SK-N-SH (cell line): ENCODE measurements around the gene RPAIN. TPM values are rescaled to one million over a fixed set of nuclear protein-coding genes. Genes with fewer than 3 reads are reported as not detected.

Source experiments
- CTCF ChIA-PET: fragments of 300-600, 350-600 bp; formaldehyde crosslinking; extraction: SDS; loops from one replicate; lab custom pipeline; 2021; lab: Yijun Ruan, JAX
- POLR2A ChIA-PET: fragments of 350-600 bp; sonication (Branson Sonifier 250); formaldehyde crosslinking; extraction: SDS; loops from one replicate; lab custom pipeline; 2020; ENCODE audit warnings: antibody characterized with exemption, inconsistent platforms; lab: Yijun Ruan, JAX
- DNase-seq: peaks from one replicate; pipeline ENCODE4 v3.0.0; 2012
- H2AFZ ChIP-seq: fragments of 200-600 bp; sonication (generic); 2 replicates; pipeline ENCODE4 v1.8.1; 2016; ENCODE audit warnings: antibody characterized with exemption, mild to moderate bottlenecking, low read depth
- H3F3A ChIP-seq: fragments of 200-600 bp; sonication (generic); replicated peaks from 2 replicates; pipeline ENCODE3; 2016; ENCODE audit warnings: antibody characterized with exemption, mild to moderate bottlenecking; ENCODE audit not compliant: insufficient read depth
- H3K27ac ChIP-seq, 2 experiments: fragments of 200-500 bp in 1 of 2; fragments of 200-600 bp in 1 of 2; sonication (Bioruptor generic) in 1 of 2; sonication (generic), shearing (Covaris generic) in 1 of 2; 2 replicates each; pipeline versions ENCODE4 v1.5.1 to v1.6.1; 2014 to 2016; ENCODE audit warnings: low read depth in 2 of 2, inconsistent platforms in 1 of 2, low read length in 1 of 2, mild to moderate bottlenecking in 1 of 2, mixed read lengths in 1 of 2
- H3K27me3 ChIP-seq: fragments of 200-600 bp; sonication (generic), shearing (Covaris generic); 2 replicates; pipeline ENCODE4 v1.6.1; 2016; ENCODE audit warnings: mixed run types; ENCODE audit not compliant: insufficient read depth
- H3K36me3 ChIP-seq, 2 experiments: fragments of 200-500 bp in 1 of 2; fragments of 200-600 bp in 1 of 2; sonication (Bioruptor generic) in 1 of 2; sonication (generic) in 1 of 2; replicated peaks in 1 of 2; 2 replicates each; pipeline versions ENCODE3 to v1.5.1; 2014 to 2016; ENCODE audit warnings: low read length in 1 of 2, mild to moderate bottlenecking in 1 of 2; ENCODE audit not compliant: insufficient read depth in 2 of 2, control insufficient read depth in 1 of 2
- H3K4me1 ChIP-seq, 2 experiments: fragments of 200-500 bp in 1 of 2; fragments of 200-600 bp in 1 of 2; sonication (Bioruptor generic) in 1 of 2; sonication (generic), shearing (Covaris generic) in 1 of 2; 2 replicates each; pipeline versions ENCODE4 v1.5.1 to v1.6.1; 2014 to 2016; ENCODE audit warnings: low read depth in 1 of 2, low read length in 1 of 2, mixed run types in 1 of 2; ENCODE audit not compliant: insufficient read depth in 2 of 2, control insufficient read depth in 1 of 2
- H3K4me2 ChIP-seq: fragments of 200-600 bp; sonication (generic), shearing (Covaris generic); 2 replicates; pipeline ENCODE4 v1.6.1; 2017; ENCODE audit warnings: mixed run types
- H3K4me3 ChIP-seq, 2 experiments: fragments of 200-500 bp in 1 of 2; fragments of 200-600 bp in 1 of 2; sonication (Bioruptor generic) in 1 of 2; sonication (generic), shearing (Covaris generic) in 1 of 2; 2 replicates each; pipeline versions ENCODE4 v1.5.1 to v1.8.1; 2014 to 2016; ENCODE audit warnings: low read depth in 2 of 2, inconsistent platforms in 1 of 2, low read length in 1 of 2, mild to moderate bottlenecking in 1 of 2, mixed read lengths in 1 of 2, moderate library complexity in 1 of 2
- H3K79me2 ChIP-seq: fragments of 200-600 bp; sonication (generic); 2 replicates; pipeline ENCODE4 v1.8.1; 2017; ENCODE audit warnings: mild to moderate bottlenecking; ENCODE audit not compliant: insufficient read depth
- H3K9ac ChIP-seq: fragments of 200-600 bp; sonication (generic); 2 replicates; pipeline ENCODE4 v1.6.1; 2017; ENCODE audit warnings: mixed run types
- H3K9me2 ChIP-seq: fragments of 200-600 bp; sonication (generic); 2 replicates; pipeline ENCODE4 v1.6.1; 2017; ENCODE audit warnings: mixed run types
- H3K9me3 ChIP-seq: fragments of 200-600 bp; sonication (generic); 2 replicates; pipeline ENCODE4 v1.6.1; 2017; ENCODE audit warnings: mixed run types, mild to moderate bottlenecking, moderate library complexity
- H4K20me1 ChIP-seq: fragments of 200-600 bp; sonication (generic); 2 replicates; pipeline ENCODE4 v1.6.1; 2017; ENCODE audit warnings: mild to moderate bottlenecking, mixed run types; ENCODE audit not compliant: insufficient read depth
- ELF1 ChIP-seq: IDR thresholded peaks from 2 replicates; pipeline ENCODE4 v1.4.0; 2012
- EP300 ChIP-seq, 2 experiments: IDR thresholded peaks; 2 replicates each; pipeline versions ENCODE4 v1.4.0 to v1.6.1; 2012; ENCODE audit warnings: borderline replicate concordance in 1 of 2, low read depth in 1 of 2, low read length in 1 of 2
- GABPA ChIP-seq: IDR thresholded peaks from 2 replicates; pipeline ENCODE4 v1.4.0; 2012; ENCODE audit warnings: low read depth, mild to moderate bottlenecking
- GATA2 ChIP-seq: sonication (generic); formaldehyde crosslinking; IDR thresholded peaks from 2 replicates; pipeline ENCODE4 v1.5.0; 2020; ENCODE audit warnings: mild to moderate bottlenecking, missing genetic modification reagents
- JUND ChIP-seq: IDR thresholded peaks from 2 replicates; pipeline ENCODE4 v1.4.0; 2012
- MXI1 ChIP-seq: IDR thresholded peaks from 2 replicates; pipeline ENCODE4 v1.6.1; 2012; ENCODE audit warnings: mild to moderate bottlenecking, low read depth, low read length, improper control_type of control experiment
- POLR2AphosphoS5 ChIP-seq: IDR thresholded peaks from 2 replicates; pipeline ENCODE4 v1.6.1; 2012; ENCODE audit warnings: low read depth, low read length
- RCOR1 ChIP-seq: fragments of 150-350 bp; IDR thresholded peaks from 2 replicates; pipeline ENCODE4 v1.6.1; 2017; ENCODE audit warnings: antibody characterized with exemption, low read length
- RFX5 ChIP-seq: IDR thresholded peaks from 2 replicates; pipeline ENCODE4 v1.6.1; 2012; ENCODE audit warnings: mild to moderate bottlenecking, improper control_type of control experiment, low read length
- SMC3 ChIP-seq: IDR thresholded peaks from 2 replicates; pipeline ENCODE4 v1.6.1; 2012; ENCODE audit warnings: low read depth, low read length, improper control_type of control experiment
- USF2 ChIP-seq: fragments of 150-350 bp; IDR thresholded peaks from 2 replicates; pipeline ENCODE4 v1.6.1; 2017; ENCODE audit warnings: antibody characterized with exemption, low read length, low read depth, borderline replicate concordance
- YY1 ChIP-seq: IDR thresholded peaks from 2 replicates; pipeline ENCODE4 v1.4.0; 2012; ENCODE audit warnings: low read depth, mild to moderate bottlenecking
- WGBS: methylation state at CpG from one replicate; pipeline ENCODE4 v1.1.6; 2017; ENCODE audit warnings: low lambda C conversion rate; 5-methylcytosine and 5-hydroxymethylcytosine counted together
- polyA plus RNA-seq, 3 experiments: library from polyadenylated mRNA; depleted of rRNA; stranded (reverse); fragments of >200 nt; gene quantifications; 2 replicates each; pipeline ENCODE4 v1.2.3, GENCODE V29; 2012
- TF ChIP-seq, protein P1 (sequence below): IDR thresholded peaks from 2 replicates; pipeline ENCODE4 v1.4.0; 2012; ENCODE audit warnings: low read depth, borderline replicate concordance
- TF ChIP-seq, protein P2 (sequence below): IDR thresholded peaks from 2 replicates; pipeline ENCODE4; 2012
- TF ChIP-seq, protein P3 (sequence below): IDR thresholded peaks from 2 replicates; pipeline ENCODE4 v1.4.0; 2012; ENCODE audit warnings: low read depth, borderline replicate concordance
- TF ChIP-seq, protein P4 (sequence below): fragments of 200-600 bp; sonication (generic); IDR thresholded peaks from 2 replicates; pipeline ENCODE4 v1.6.1; 2017; ENCODE audit warnings: antibody characterized with exemption, mild to moderate bottlenecking, moderate library complexity

RPAIN gene
- polyA plus RNA-seq, 1 of the 3 experiments (the other 2 are of a cell fraction) = 75.5 TPM

- DNase-seq = no peak
- 96% methylated on average over 11 of the region's 11 CpGs for WGBS
- Histone ChIP-seq H3K36me3 (peaks cover 62 to 64% of the 10 kb centered on the region in 2 experiments), H3K9me2 (no peaks in the 10 kb centered on the region), H3K9ac (no peak overlapping the region), H3K9me3 (no peaks in the 10 kb centered on the region), H3F3A (peaks cover 15% of the 10 kb centered on the region), H3K27ac (no peak overlapping the region), H2AFZ (no peak overlapping the region), H3K4me1 (no peaks in the 10 kb centered on the region), H4K20me1 (no peaks in the 10 kb centered on the region), H3K4me3 (no peak overlapping the region), H3K79me2 (no peaks in the 10 kb centered on the region), H3K27me3 (no peaks in the 10 kb centered on the region), H3K4me2 (no peak overlapping the region)
- ChIA-PET CTCF (interaction anchor here (1.4 to 1.9 kb wide), 2 partner anchors 8 to 60 kb away, joined by 3 to 7 read pairs; partner anchors contain the start of gene C1QBP), POLR2A (interaction anchor here (0.6 kb wide), 1 partner anchor 98 kb away, joined by 4 read pairs; no protein-coding TSS in a partner anchor)
- TF ChIP-seq USF2 (no peak), ELF1 (no peak), YY1 (no peak), JUND (no peak), RFX5 (no peak), MXI1 (no peak), SMC3 (no peak), POLR2AphosphoS5 (no peak), RCOR1 (no peak), GATA2 (no peak), EP300 (IDR thresholded peaks at IDR 0.05; ENCODE audit: borderline replicate concordance in 1 of 2, low read depth in 1 of 2, low read length in 1 of 2) (no peak), GABPA (no peak)
- TF ChIP-seq, protein P1, sequence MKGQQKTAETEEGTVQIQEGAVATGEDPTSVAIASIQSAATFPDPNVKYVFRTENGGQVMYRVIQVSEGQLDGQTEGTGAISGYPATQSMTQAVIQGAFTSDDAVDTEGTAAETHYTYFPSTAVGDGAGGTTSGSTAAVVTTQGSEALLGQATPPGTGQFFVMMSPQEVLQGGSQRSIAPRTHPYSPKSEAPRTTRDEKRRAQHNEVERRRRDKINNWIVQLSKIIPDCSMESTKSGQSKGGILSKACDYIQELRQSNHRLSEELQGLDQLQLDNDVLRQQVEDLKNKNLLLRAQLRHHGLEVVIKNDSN = no peak
- TF ChIP-seq, protein P2, sequence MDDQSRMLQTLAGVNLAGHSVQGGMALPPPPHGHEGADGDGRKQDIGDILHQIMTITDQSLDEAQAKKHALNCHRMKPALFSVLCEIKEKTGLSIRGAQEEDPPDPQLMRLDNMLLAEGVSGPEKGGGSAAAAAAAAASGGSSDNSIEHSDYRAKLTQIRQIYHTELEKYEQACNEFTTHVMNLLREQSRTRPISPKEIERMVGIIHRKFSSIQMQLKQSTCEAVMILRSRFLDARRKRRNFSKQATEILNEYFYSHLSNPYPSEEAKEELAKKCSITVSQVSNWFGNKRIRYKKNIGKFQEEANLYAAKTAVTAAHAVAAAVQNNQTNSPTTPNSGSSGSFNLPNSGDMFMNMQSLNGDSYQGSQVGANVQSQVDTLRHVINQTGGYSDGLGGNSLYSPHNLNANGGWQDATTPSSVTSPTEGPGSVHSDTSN = no peak
- TF ChIP-seq, protein P3, sequence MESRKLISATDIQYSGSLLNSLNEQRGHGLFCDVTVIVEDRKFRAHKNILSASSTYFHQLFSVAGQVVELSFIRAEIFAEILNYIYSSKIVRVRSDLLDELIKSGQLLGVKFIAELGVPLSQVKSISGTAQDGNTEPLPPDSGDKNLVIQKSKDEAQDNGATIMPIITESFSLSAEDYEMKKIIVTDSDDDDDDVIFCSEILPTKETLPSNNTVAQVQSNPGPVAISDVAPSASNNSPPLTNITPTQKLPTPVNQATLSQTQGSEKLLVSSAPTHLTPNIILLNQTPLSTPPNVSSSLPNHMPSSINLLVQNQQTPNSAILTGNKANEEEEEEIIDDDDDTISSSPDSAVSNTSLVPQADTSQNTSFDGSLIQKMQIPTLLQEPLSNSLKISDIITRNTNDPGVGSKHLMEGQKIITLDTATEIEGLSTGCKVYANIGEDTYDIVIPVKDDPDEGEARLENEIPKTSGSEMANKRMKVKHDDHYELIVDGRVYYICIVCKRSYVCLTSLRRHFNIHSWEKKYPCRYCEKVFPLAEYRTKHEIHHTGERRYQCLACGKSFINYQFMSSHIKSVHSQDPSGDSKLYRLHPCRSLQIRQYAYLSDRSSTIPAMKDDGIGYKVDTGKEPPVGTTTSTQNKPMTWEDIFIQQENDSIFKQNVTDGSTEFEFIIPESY = no peak
- TF ChIP-seq, protein P4, sequence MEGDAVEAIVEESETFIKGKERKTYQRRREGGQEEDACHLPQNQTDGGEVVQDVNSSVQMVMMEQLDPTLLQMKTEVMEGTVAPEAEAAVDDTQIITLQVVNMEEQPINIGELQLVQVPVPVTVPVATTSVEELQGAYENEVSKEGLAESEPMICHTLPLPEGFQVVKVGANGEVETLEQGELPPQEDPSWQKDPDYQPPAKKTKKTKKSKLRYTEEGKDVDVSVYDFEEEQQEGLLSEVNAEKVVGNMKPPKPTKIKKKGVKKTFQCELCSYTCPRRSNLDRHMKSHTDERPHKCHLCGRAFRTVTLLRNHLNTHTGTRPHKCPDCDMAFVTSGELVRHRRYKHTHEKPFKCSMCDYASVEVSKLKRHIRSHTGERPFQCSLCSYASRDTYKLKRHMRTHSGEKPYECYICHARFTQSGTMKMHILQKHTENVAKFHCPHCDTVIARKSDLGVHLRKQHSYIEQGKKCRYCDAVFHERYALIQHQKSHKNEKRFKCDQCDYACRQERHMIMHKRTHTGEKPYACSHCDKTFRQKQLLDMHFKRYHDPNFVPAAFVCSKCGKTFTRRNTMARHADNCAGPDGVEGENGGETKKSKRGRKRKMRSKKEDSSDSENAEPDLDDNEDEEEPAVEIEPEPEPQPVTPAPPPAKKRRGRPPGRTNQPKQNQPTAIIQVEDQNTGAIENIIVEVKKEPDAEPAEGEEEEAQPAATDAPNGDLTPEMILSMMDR = no peak
Observed at GRCh38 chr17:5379351-5380107, 40.5 kb upstream of the RPAIN start.
